ENCODE results near the gene MMAB.

DNA sequence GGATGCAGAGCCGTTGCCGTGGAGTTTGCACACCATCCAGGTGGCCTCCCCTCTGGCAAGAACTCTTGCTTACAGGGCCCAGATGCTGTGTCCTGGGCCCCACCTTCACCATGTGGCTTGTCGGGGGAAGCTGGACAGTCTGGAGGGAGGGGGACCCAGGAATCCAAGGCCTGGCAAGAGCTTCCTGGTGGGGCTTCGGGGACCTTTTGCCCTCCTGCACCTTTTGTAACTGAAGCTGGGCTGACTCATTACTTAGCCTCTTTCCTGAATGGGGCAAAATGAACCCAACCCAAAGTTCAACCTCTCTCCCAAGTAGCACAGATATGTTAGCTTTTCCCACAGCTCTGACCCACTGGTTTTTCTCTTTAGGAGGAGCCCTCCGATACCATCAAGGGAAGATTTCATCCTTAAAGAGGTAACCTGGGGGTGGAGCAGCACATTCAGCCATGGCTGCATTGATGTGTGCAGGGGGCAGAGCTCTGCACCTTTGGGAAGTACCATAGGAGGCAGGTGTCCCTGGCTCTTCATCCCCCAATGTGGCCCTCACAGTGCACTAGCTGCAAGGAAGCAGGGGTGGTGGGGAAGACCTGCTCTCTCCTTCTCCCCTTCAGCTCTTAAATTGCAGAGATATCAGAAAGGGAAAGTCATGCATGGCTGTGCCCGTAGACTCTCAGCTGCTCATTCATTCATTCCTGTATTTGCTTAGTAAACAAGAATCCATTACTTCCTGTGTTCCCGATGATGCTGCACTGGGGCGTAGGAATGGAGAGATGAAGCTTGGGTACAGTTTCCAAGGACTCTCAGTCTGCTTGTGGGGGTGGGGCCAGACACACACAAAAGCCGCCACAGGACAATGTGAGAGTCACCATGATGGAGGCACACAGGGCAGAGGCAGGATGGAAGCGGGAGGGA lies 13.3 kb upstream of the MMAB start:
- TF ChIP-seq, protein P1, sequence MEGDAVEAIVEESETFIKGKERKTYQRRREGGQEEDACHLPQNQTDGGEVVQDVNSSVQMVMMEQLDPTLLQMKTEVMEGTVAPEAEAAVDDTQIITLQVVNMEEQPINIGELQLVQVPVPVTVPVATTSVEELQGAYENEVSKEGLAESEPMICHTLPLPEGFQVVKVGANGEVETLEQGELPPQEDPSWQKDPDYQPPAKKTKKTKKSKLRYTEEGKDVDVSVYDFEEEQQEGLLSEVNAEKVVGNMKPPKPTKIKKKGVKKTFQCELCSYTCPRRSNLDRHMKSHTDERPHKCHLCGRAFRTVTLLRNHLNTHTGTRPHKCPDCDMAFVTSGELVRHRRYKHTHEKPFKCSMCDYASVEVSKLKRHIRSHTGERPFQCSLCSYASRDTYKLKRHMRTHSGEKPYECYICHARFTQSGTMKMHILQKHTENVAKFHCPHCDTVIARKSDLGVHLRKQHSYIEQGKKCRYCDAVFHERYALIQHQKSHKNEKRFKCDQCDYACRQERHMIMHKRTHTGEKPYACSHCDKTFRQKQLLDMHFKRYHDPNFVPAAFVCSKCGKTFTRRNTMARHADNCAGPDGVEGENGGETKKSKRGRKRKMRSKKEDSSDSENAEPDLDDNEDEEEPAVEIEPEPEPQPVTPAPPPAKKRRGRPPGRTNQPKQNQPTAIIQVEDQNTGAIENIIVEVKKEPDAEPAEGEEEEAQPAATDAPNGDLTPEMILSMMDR (IDR thresholded peaks at IDR 0.05) = no peak
- TF ChIP-seq POLR2AphosphoS5 (IDR thresholded peaks at IDR 0.05) = no peak
- no peak for TF ChIP-seq POLR2A (IDR thresholded peaks at IDR 0.05)

Measured in transverse colon (tissue), 4 donors.